Smooth muscle cell (in vitro differentiated cells): ENCODE data around the gene UGP2. TPM values are rescaled to one million over a fixed set of nuclear protein-coding genes. Genes with fewer than 3 reads are reported as not detected.
A peak's percentile ranks its signal among the peaks of the same experiment; 100 is the strongest.

Experiments
- DNase-seq: peaks from one replicate; lab custom pipeline; 2025; ENCODE audit not compliant: unreplicated experiment; lab: John Stamatoyannopoulos, UW
- H2AFZ ChIP-seq: fragments of 200-600 bp; sonication (generic); 2 replicates; pipeline ENCODE4 v1.6.0; 2016; ENCODE audit warnings: antibody characterized with exemption, low read depth, mild to moderate bottlenecking
- H3F3A ChIP-seq: fragments of 200-600 bp; sonication (generic); 2 replicates; pipeline ENCODE4 v1.6.0; 2017; ENCODE audit warnings: antibody characterized with exemption, low read depth
- H3K27ac ChIP-seq: fragments of 200-600 bp; sonication (generic); 2 replicates; pipeline ENCODE4 v1.5.1; 2016; ENCODE audit warnings: low read depth, mild to moderate bottlenecking
- H3K27me3 ChIP-seq: fragments of 200-600 bp; sonication (generic); 2 replicates; pipeline ENCODE4 v1.6.1; 2016; ENCODE audit warnings: low read depth, mild to moderate bottlenecking
- H3K36me3 ChIP-seq: fragments of 200-600 bp; sonication (generic); 2 replicates; pipeline ENCODE4 v1.5.1; 2016; ENCODE audit warnings: low read depth
- H3K4me1 ChIP-seq: fragments of 200-600 bp; sonication (generic); 2 replicates; pipeline ENCODE4 v1.5.1; 2016; ENCODE audit warnings: low read depth
- H3K4me2 ChIP-seq: fragments of 200-600 bp; sonication (generic); 2 replicates; pipeline ENCODE4 v1.6.0; 2016; ENCODE audit warnings: mild to moderate bottlenecking
- H3K4me3 ChIP-seq: fragments of 200-600 bp; sonication (generic); 2 replicates; pipeline ENCODE4 v1.5.1; 2016; ENCODE audit warnings: mild to moderate bottlenecking
- H3K79me2 ChIP-seq: fragments of 200-600 bp; sonication (generic); 2 replicates; pipeline ENCODE4 v1.6.0; 2016; ENCODE audit warnings: low read depth, mild to moderate bottlenecking
- H3K9ac ChIP-seq: fragments of 200-600 bp; sonication (generic); 2 replicates; pipeline ENCODE4 v1.6.0; 2016; ENCODE audit warnings: low read depth
- H3K9me3 ChIP-seq: fragments of 200-600 bp; sonication (generic); replicated peaks from 2 replicates; pipeline ENCODE4 v1.5.1; 2016; ENCODE audit warnings: low read depth
- H4K20me1 ChIP-seq: fragments of 200-600 bp; sonication (generic); 2 replicates; pipeline ENCODE4 v1.6.0; 2016; ENCODE audit warnings: low read depth
- CTCF ChIP-seq: fragments of 200-600 bp; sonication (generic); IDR thresholded peaks from 2 replicates; pipeline ENCODE4 v1.5.1; 2017; ENCODE audit warnings: borderline replicate concordance, mild to moderate bottlenecking, antibody characterized with exemption; ENCODE audit not compliant: insufficient read depth, poor library complexity, severe bottlenecking
- WGBS: methylation state at CpG from one replicate; pipeline ENCODE4 v1.1.7; 2016; ENCODE audit warnings: low lambda C conversion rate; 5-methylcytosine and 5-hydroxymethylcytosine counted together
- polyA plus RNA-seq: library from polyadenylated mRNA; unstranded; fragments of >200 nt; fragmentation: Nextera tagmentation; extraction: Ambion mirVana; gene quantifications from 2 replicates; pipeline ENCODE4 v1.2.1, GENCODE V29; 2016
- total RNA-seq: library from RNA; depleted of rRNA; stranded (reverse); fragments of >200 nt; gene quantifications from 2 replicates; pipeline ENCODE4 v1.2.3, GENCODE V29; 2014

Gene UGP2
- total and polyA plus RNA-seq, 2 experiments from 2014 or later = 171 to 238 TPM

- no peaks in the 10 kb centered on the region for H3K9me3 ChIP-seq
- 97% methylated on average over 1 of the region's 1 CpG for WGBS
Measured at GRCh38 chr2:63820969-63821368, 20.7 kb upstream of the UGP2 start.

GRCh38 chr2:63821396-63821795, 20.3 kb upstream of the UGP2 start:
- no peaks in the 10 kb centered on the region for H3K79me2 ChIP-seq
- no peaks in the 10 kb centered on the region for H4K20me1 ChIP-seq
- peak overlapping the region; percentile 13 for H2AFZ ChIP-seq
- no peaks in the 10 kb centered on the region for H3K9me3 ChIP-seq
- H3K4me2 ChIP-seq = no peak overlapping the region
- H3K9ac ChIP-seq = no peak overlapping the region
- no peak overlapping the region for H3K4me3 ChIP-seq
- H3K36me3 ChIP-seq = no peaks in the 10 kb centered on the region
- 85% methylated on average over 3 of the region's 3 CpGs for WGBS
- peaks cover 16% of the 10 kb centered on the region for H3F3A ChIP-seq
- no peak for DNase-seq
- no peak overlapping the region for H3K27ac ChIP-seq
- peaks cover 11% of the 10 kb centered on the region for H3K4me1 ChIP-seq
- no peak for TF ChIP-seq CTCF
- no peaks in the 10 kb centered on the region for H3K27me3 ChIP-seq

More at GRCh38 chr2:63820969-63821368, 20.7 kb upstream of the UGP2 start:
- TF ChIP-seq CTCF = no peak
- Histone ChIP-seq H2AFZ (peak overlapping the region; percentile 13), H3K9ac (no peak overlapping the region), H3F3A (peaks cover 16% of the 10 kb centered on the region), H3K4me1 (peaks cover 15% of the 10 kb centered on the region), H3K27ac (no peak overlapping the region), H3K4me2 (no peak overlapping the region), H3K4me3 (no peak overlapping the region), H3K36me3 (no peaks in the 10 kb centered on the region), H4K20me1 (no peaks in the 10 kb centered on the region), H3K79me2 (no peaks in the 10 kb centered on the region), H3K27me3 (no peaks in the 10 kb centered on the region)
- no peak for DNase-seq

GRCh38 chr2:63822478-63822877, 19.2 kb upstream of the UGP2 start:
- no peak for DNase-seq
- Histone ChIP-seq H3K27me3 (no peaks in the 10 kb centered on the region), H3K27ac (no peak overlapping the region), H3K9ac (no peak overlapping the region), H3K9me3 (no peaks in the 10 kb centered on the region), H2AFZ (no peak overlapping the region), H3K36me3 (no peaks in the 10 kb centered on the region), H3F3A (peaks cover 15% of the 10 kb centered on the region), H3K79me2 (no peaks in the 10 kb centered on the region), H4K20me1 (no peaks in the 10 kb centered on the region), H3K4me3 (no peak overlapping the region), H3K4me1 (peaks cover 13% of the 10 kb centered on the region), H3K4me2 (no peak overlapping the region)
- TF ChIP-seq CTCF = no peak
- 95% methylated on average over 3 of the region's 3 CpGs for WGBS

- Histone ChIP-seq H3F3A (peaks cover 8% of the 10 kb centered on the region), H3K27me3 (no peaks in the 10 kb centered on the region), H3K9ac (no peak overlapping the region), H3K79me2 (no peaks in the 10 kb centered on the region), H3K4me1 (peaks cover 11% of the 10 kb centered on the region), H3K4me3 (no peak overlapping the region), H4K20me1 (no peaks in the 10 kb centered on the region), H2AFZ (peak overlapping the region; percentile 64), H3K4me2 (peak overlapping the region; percentile 72), H3K36me3 (no peaks in the 10 kb centered on the region), H3K27ac (peak overlapping the region; percentile 80), H3K9me3 (no peaks in the 10 kb centered on the region)
- no peak for TF ChIP-seq CTCF
- DNase-seq = no peak
Measured at GRCh38 chr2:63827749-63828148, 13.9 kb upstream of the UGP2 start.
